SU-DHL-6 (cell line): ENCODE data around the gene SH3GL2.

Experiments used
- H2AFZ ChIP-seq: fragments of 200-600 bp; sonication (generic); 2 replicates; pipeline ENCODE4 v1.6.1; 2014; ENCODE audit warnings: low read depth, mild to moderate bottlenecking, moderate library complexity, mixed read lengths, antibody characterized with exemption, low read length; ENCODE audit not compliant: severe bottlenecking
- H3F3A ChIP-seq: fragments of 200-600 bp; shearing (Covaris generic); 2 replicates; pipeline ENCODE4 v1.6.0; 2016; ENCODE audit warnings: antibody characterized with exemption, mild to moderate bottlenecking; ENCODE audit not compliant: insufficient read depth
- H3K27ac ChIP-seq: fragments of 200-600 bp; sonication (generic); 2 replicates; pipeline ENCODE4 v1.5.1; 2016; ENCODE audit warnings: low read depth, mild to moderate bottlenecking, low read length, moderate library complexity, mixed read lengths
- H3K27me3 ChIP-seq: fragments of 200-600 bp; sonication (generic), shearing (Covaris generic); 2 replicates; pipeline ENCODE4 v1.6.0; 2014; ENCODE audit warnings: mild to moderate bottlenecking, low read length
- H3K36me3 ChIP-seq: fragments of 200-600 bp; sonication (generic); 2 replicates; pipeline ENCODE4 v1.6.1; 2014; ENCODE audit warnings: mild to moderate bottlenecking, low read length, mixed read lengths
- H3K4me2 ChIP-seq: fragments of 300-600, 200-600 bp; shearing (Covaris generic), sonication (generic); 2 replicates; pipeline ENCODE4 v1.6.0; 2014; ENCODE audit warnings: low read length, low read depth, mild to moderate bottlenecking; ENCODE audit not compliant: poor library complexity, severe bottlenecking
- H3K4me3 ChIP-seq: fragments of 200-600 bp; sonication (generic); 2 replicates; pipeline ENCODE4 v1.5.1; 2014; ENCODE audit warnings: antibody characterized with exemption, low read length, mild to moderate bottlenecking, mixed read lengths; ENCODE audit not compliant: insufficient read depth, poor library complexity, severe bottlenecking
- H3K79me2 ChIP-seq: fragments of 200-600 bp; sonication (generic); 2 replicates; pipeline ENCODE4 v1.6.1; 2014; ENCODE audit warnings: mild to moderate bottlenecking, low read length, moderate library complexity; ENCODE audit not compliant: insufficient read depth
- H3K9ac ChIP-seq: fragments of 200-600 bp; sonication (generic); 2 replicates; pipeline ENCODE4 v1.7.0; 2014; ENCODE audit warnings: mild to moderate bottlenecking, low read length
- H3K9me2 ChIP-seq: fragments of 200-600 bp; sonication (generic); replicated peaks from 2 replicates; pipeline ENCODE4 v1.6.1; 2014; ENCODE audit warnings: low read length; ENCODE audit not compliant: insufficient read depth
- H3K9me3 ChIP-seq: fragments of 200-600 bp; sonication (generic); 2 replicates; pipeline ENCODE4 v1.6.1; 2014; ENCODE audit warnings: low read length, mixed read lengths; ENCODE audit not compliant: insufficient read depth
- H4K20me1 ChIP-seq: fragments of 200-600 bp; sonication (generic); 2 replicates; pipeline ENCODE4 v1.6.1; 2014; ENCODE audit warnings: low read depth, mild to moderate bottlenecking, antibody characterized with exemption, low read length, moderate library complexity, mixed read lengths
- CTCF ChIP-seq: fragments of 200-600 bp; sonication (generic); IDR thresholded peaks from one replicate; pipeline ENCODE4 v1.5.1; 2017; ENCODE audit warnings: antibody characterized with exemption, mild to moderate bottlenecking, low read length, moderate library complexity; ENCODE audit not compliant: insufficient read depth, poor library complexity, severe bottlenecking
- EZH2phosphoT487 ChIP-seq: fragments of 200-600 bp; sonication (generic), shearing (Covaris generic); conservative IDR thresholded peaks from 2 replicates; pipeline ENCODE4 v1.6.1; 2018; ENCODE audit warnings: mild to moderate bottlenecking, antibody characterized with exemption, low read length, moderate library complexity, mixed read lengths

SH3GL2 gene

GRCh38 chr9:17688834-17689233, 110.0 kb downstream of the SH3GL2 start:
- Histone ChIP-seq H2AFZ (no peak overlapping the region), H3K9ac (no peak overlapping the region), H3K27me3 (no peaks in the 10 kb centered on the region), H3K27ac (no peak overlapping the region), H3K9me3 (no peaks in the 10 kb centered on the region), H3K4me3 (no peak overlapping the region), H3K9me2 (no peaks in the 10 kb centered on the region), H3K79me2 (no peaks in the 10 kb centered on the region), H3F3A (no peaks in the 10 kb centered on the region), H3K36me3 (no peaks in the 10 kb centered on the region), H4K20me1 (no peaks in the 10 kb centered on the region), H3K4me2 (no peak overlapping the region)
- no peak for TF ChIP-seq EZH2phosphoT487
- no peak for TF ChIP-seq CTCF

- H3K4me3 ChIP-seq, result no peak overlapping the region
- TF ChIP-seq CTCF, result no peak
- TF ChIP-seq EZH2phosphoT487, result no peak
- no peak overlapping the region for H2AFZ ChIP-seq
- no peaks in the 10 kb centered on the region for H3K9me3 ChIP-seq
- H3K4me2 ChIP-seq, result no peak overlapping the region
- no peak overlapping the region for H3K9ac ChIP-seq
- no peaks in the 10 kb centered on the region for H3K27me3 ChIP-seq
- no peaks in the 10 kb centered on the region for H3F3A ChIP-seq
- H3K79me2 ChIP-seq, result no peaks in the 10 kb centered on the region
- no peaks in the 10 kb centered on the region for H3K36me3 ChIP-seq
- no peaks in the 10 kb centered on the region for H4K20me1 ChIP-seq
- no peaks in the 10 kb centered on the region; the same call in 1 of the 2 replicates for H3K9me2 ChIP-seq
- H3K27ac ChIP-seq, result no peak overlapping the region
Observed at GRCh38 chr9:17694336-17694735, 115.5 kb downstream of the SH3GL2 start.

- Histone ChIP-seq H3K9ac (no peak overlapping the region), H2AFZ (no peak overlapping the region), H3K27me3 (no peaks in the 10 kb centered on the region), H3K79me2 (no peaks in the 10 kb centered on the region), H3K9me3 (no peaks in the 10 kb centered on the region), H3F3A (no peaks in the 10 kb centered on the region), H3K36me3 (no peaks in the 10 kb centered on the region), H3K27ac (no peak overlapping the region), H4K20me1 (no peaks in the 10 kb centered on the region), H3K9me2 (no peaks in the 10 kb centered on the region; the same call in 1 of the 2 replicates), H3K4me3 (no peak overlapping the region), H3K4me2 (no peak overlapping the region)
- TF ChIP-seq CTCF, result no peak
- TF ChIP-seq EZH2phosphoT487, result no peak
Observed at GRCh38 chr9:17695482-17695881, 116.6 kb downstream of the SH3GL2 start.
